ENCODE measurements around the gene WAC. TPM values are rescaled to one million over a fixed set of nuclear protein-coding genes. Genes with fewer than 3 reads are reported as not detected.
"Not testable (repeated sequence)": the region's sequence is repeated elsewhere in the genome, so short reads cannot be mapped to it uniquely, and the experiment has no call there.

The WAC gene
- 158 TPM for total RNA-seq
- polyA plus RNA-seq = 79.5 TPM

DNA sequence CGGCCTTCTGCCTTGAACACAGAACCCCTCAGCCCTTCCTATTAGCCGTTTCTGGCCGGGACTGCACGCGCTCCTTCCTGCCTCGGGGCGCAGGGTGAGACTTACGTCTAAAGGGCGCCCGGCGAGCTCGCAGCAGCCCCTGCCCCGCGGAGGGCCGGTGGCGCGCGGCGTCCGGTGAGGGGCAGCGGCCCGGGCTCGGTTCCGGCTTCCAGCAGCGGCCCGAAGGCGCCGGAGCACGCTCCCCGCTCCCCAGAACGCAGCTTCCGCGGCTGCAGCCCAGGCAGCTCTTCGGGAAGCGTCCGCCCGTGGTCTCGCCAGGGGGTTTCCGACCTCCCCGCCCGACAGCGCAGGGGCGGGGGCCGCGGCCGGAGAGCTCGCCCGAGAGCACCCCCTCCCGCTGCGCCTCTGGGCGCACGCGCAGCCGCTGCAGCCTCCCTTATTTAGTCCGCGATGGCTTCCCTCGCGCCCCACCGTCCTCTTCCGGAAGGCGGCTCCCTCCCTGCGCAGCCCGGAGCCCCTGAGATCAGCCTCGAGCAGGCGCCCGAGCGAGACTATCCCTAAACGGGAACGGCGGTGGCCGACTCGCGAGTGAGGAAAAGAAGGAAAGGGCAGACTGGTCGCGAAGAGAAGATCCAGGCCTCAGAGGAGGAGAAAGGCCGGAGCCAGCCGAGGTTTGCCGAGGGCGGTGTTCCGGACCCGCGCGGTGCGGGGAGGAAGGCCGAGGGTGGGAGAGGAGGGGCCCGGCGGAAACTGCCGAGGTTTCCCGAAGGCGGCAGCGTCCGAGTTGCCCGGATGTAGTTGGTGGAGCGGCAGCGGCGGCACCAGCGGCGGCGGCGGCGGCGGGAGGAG lies at the start of gene WAC:
WAC (plus strand) TSS at position 782 of the 849 bp plus-strand sequence. CDS start 462 bp downstream, outside the sequence.
- Histone ChIP-seq H3K36me3 (ENCODE audit: insufficient read depth) (no peaks in the 10 kb centered on the region), H3K4me3 (ENCODE audit: low read depth, low read length) (peak within 1 kb of the TSS; percentile 100), H3K4me1 (ENCODE audit: insufficient read depth) (no peaks in the 10 kb centered on the region), H3K27ac (ENCODE audit: low read depth) (peak within 1 kb of the TSS; percentile 98)
- peak; percentile 89 for DNase-seq (ENCODE audit: extremely low spot score)
- under 1% methylated on average over 102 of the region's 102 CpGs for WGBS

- no peaks in the 10 kb centered on the region for H3K36me3 ChIP-seq (ENCODE audit: insufficient read depth)
- H3K27ac ChIP-seq (ENCODE audit: low read depth) = no peak overlapping the region
- no peak for DNase-seq (ENCODE audit: extremely low spot score)
- H3K4me1 ChIP-seq (ENCODE audit: insufficient read depth) = no peaks in the 10 kb centered on the region
- 91% methylated on average over 6 of the region's 6 CpGs for WGBS
- H3K4me3 ChIP-seq (ENCODE audit: low read depth, low read length) = no peak overlapping the region
Observed at GRCh38 chr10:28489206-28489605, 43.7 kb upstream of the WAC start.

- not testable (repeated sequence) for H3K4me1 ChIP-seq (ENCODE audit: insufficient read depth); H3K4me3 ChIP-seq (ENCODE audit: low read depth, low read length); DNase-seq (ENCODE audit: extremely low spot score); H3K27ac ChIP-seq (ENCODE audit: low read depth); H3K36me3 ChIP-seq (ENCODE audit: insufficient read depth)
- WGBS = 81% methylated on average over 2 of the region's 2 CpGs
Observed at GRCh38 chr10:28490256-28490865, 42.6 kb upstream of the WAC start.

GRCh38 chr10:28492116-28492920 lies 40.6 kb upstream of the WAC start:
- H3K4me1 ChIP-seq (ENCODE audit: insufficient read depth) = no peaks in the 10 kb centered on the region
- no peaks in the 10 kb centered on the region for H3K36me3 ChIP-seq (ENCODE audit: insufficient read depth)
- no peak for DNase-seq (ENCODE audit: extremely low spot score)
- WGBS = 68% methylated on average over 12 of the region's 12 CpGs
- H3K4me3 ChIP-seq (ENCODE audit: low read depth, low read length) = no peak overlapping the region
- H3K27ac ChIP-seq (ENCODE audit: low read depth) = no peak overlapping the region

- WGBS = 90% methylated on average over 2 of the region's 2 CpGs
- H3K4me1 ChIP-seq (ENCODE audit: insufficient read depth) = no peaks in the 10 kb centered on the region
- no peak overlapping the region for H3K27ac ChIP-seq (ENCODE audit: low read depth)
- H3K4me3 ChIP-seq (ENCODE audit: low read depth, low read length) = no peak overlapping the region
- no peak for DNase-seq (ENCODE audit: extremely low spot score)
- H3K36me3 ChIP-seq (ENCODE audit: insufficient read depth) = no peaks in the 10 kb centered on the region
Observed at GRCh38 chr10:28494420-28494819, 38.5 kb upstream of the WAC start.

DNA sequence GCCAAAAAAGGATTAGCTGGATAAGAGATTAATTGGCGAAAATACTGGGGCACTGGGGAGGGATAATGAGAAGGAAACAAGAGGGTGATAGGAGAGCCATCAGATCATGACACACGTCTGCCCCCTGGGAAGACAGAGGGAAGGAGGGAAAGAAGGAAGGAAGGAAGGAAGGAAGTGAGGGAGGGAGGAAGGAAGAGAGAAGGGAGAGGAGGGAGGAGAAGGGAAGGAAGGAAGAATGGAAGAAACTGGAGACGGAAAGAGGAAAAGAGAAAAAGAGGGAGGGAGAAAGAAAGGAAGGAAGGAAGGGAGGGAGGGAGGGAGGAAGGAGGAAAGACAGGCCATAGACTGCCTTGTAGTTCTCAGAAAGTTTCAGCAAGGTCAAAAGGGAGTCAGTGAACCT lies 37.8 kb upstream of the WAC start:
- H3K27ac ChIP-seq (ENCODE audit: low read depth) = no peak overlapping the region
- 82% methylated on average over 3 of the region's 3 CpGs for WGBS

DNA sequence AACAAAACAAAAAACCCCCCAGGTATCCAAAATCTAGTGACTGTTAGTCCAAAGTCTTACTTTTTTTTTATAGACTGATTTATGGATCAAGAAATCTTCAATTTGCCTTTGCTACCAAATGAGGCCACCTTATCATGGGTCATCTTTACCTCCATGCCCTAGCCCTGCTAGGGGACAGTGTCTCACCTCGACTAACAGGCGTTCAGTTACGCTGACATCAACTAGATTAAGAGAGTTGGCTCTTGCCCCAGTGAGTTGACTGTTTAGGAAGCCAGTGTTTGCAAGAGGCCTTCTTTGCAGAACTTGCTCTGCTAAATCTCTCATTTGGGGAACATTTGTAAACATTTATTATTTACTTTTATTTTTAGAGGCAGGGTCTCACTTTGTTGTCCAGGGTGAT lies 36.9 kb upstream of the WAC start:
- Histone ChIP-seq H3K27ac (ENCODE audit: low read depth) (no peak overlapping the region), H3K4me1 (ENCODE audit: insufficient read depth) (no peaks in the 10 kb centered on the region), H3K36me3 (ENCODE audit: insufficient read depth) (no peaks in the 10 kb centered on the region), H3K4me3 (ENCODE audit: low read depth, low read length) (no peak overlapping the region)
- DNase-seq (ENCODE audit: extremely low spot score) = no peak
- 59% methylated on average over 3 of the region's 3 CpGs for WGBS

More for the DNA sequence above, 37.8 kb upstream of the WAC start:
- no peaks in the 10 kb centered on the region for H3K36me3 ChIP-seq (ENCODE audit: insufficient read depth)
- DNase-seq (ENCODE audit: extremely low spot score) = no peak
- no peaks in the 10 kb centered on the region for H3K4me1 ChIP-seq (ENCODE audit: insufficient read depth)
- H3K4me3 ChIP-seq (ENCODE audit: low read depth, low read length) = no peak overlapping the region

DNA sequence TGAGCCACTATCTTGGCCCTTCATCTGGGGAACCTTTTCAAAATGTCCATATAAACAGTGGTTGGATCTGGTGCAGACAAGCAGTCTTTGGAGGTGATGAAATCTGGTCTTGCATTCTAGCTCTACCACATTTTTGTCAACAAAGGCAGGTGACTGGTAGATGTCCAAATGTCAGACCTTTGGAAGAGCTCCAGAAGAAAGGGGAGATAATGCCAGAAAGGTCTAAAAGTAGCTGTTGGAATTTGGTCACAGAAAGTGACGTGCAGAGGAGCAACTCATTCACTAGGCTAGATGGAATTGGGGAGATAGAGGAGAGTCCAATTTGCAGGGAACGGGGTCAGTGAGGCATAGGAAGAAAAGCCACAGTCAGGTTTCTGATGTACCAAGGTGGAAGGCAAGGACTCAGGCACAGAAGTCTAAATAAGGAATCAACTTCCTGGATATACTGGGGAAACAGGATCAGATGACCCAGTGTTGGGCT lies 36.4 kb upstream of the WAC start:
- no peak overlapping the region for H3K4me3 ChIP-seq (ENCODE audit: low read depth, low read length)
- 60% methylated on average over 2 of the region's 2 CpGs for WGBS

GRCh38 chr10:28497313-28498126 lies 35.4 kb upstream of the WAC start:
- no peak overlapping the region for H3K4me3 ChIP-seq (ENCODE audit: low read depth, low read length)
- H3K36me3 ChIP-seq (ENCODE audit: insufficient read depth) = no peaks in the 10 kb centered on the region
- no peak overlapping the region for H3K27ac ChIP-seq (ENCODE audit: low read depth)
- 77% methylated on average over 3 of the region's 3 CpGs for WGBS
- no peak for DNase-seq (ENCODE audit: extremely low spot score)
- no peaks in the 10 kb centered on the region for H3K4me1 ChIP-seq (ENCODE audit: insufficient read depth)

More for the DNA sequence above, 36.4 kb upstream of the WAC start:
- Histone ChIP-seq H3K27ac (ENCODE audit: low read depth) (no peak overlapping the region), H3K4me1 (ENCODE audit: insufficient read depth) (no peaks in the 10 kb centered on the region), H3K36me3 (ENCODE audit: insufficient read depth) (no peaks in the 10 kb centered on the region)
- no peak for DNase-seq (ENCODE audit: extremely low spot score)

DNA sequence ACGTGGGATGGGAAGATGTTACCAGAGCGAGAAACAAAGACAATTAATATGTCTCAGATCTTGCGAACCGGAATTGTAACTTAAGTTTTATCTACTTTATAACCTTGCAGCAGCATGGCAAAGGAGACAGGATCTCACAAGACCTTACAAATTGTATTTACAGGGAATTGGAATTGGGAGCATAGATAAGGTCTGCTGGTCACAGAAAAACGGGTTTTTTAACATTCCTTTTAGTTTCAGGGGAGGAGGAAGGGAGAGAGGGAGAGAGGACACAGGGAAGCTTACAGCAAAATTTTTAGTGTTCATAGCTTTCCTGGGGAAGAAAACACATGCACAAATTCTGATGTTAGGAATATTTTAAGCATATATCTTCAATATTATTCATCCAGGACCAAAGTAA lies 32.7 kb upstream of the WAC start:
- not testable (repeated sequence) for H3K4me3 ChIP-seq (ENCODE audit: low read depth, low read length); DNase-seq (ENCODE audit: extremely low spot score); H3K4me1 ChIP-seq (ENCODE audit: insufficient read depth); H3K36me3 ChIP-seq (ENCODE audit: insufficient read depth); H3K27ac ChIP-seq (ENCODE audit: low read depth)
- 31% methylated on average over 5 of the region's 5 CpGs for WGBS

DNA sequence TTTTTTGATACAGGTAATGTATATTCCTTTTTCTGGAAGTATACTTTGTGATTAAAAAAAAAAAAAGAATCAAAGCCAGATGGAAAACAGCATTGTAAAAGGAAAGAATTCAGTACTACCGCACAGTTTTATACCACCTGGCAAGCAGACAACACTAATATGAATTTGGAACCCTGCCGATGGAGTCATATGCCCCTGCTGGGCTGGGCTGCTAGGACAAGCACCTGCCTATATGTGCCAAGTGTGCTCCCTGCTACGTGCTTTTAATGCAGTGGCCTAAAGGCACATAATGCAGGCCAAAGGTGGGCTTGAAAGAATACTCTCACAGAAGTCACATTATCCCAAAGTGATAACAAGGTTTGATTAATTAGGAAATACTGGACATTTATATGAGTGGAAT lies 29.8 kb upstream of the WAC start:
- no peaks in the 10 kb centered on the region for H3K4me1 ChIP-seq (ENCODE audit: insufficient read depth)
- 52% methylated on average over 3 of the region's 3 CpGs for whole genome bisulfite sequencing
- H3K27ac ChIP-seq (ENCODE audit: low read depth) = no peak overlapping the region
- DNase-seq (ENCODE audit: extremely low spot score) = no peak
- H3K4me3 ChIP-seq (ENCODE audit: low read depth, low read length) = no peak overlapping the region
- H3K36me3 ChIP-seq (ENCODE audit: insufficient read depth) = no peaks in the 10 kb centered on the region

DNA sequence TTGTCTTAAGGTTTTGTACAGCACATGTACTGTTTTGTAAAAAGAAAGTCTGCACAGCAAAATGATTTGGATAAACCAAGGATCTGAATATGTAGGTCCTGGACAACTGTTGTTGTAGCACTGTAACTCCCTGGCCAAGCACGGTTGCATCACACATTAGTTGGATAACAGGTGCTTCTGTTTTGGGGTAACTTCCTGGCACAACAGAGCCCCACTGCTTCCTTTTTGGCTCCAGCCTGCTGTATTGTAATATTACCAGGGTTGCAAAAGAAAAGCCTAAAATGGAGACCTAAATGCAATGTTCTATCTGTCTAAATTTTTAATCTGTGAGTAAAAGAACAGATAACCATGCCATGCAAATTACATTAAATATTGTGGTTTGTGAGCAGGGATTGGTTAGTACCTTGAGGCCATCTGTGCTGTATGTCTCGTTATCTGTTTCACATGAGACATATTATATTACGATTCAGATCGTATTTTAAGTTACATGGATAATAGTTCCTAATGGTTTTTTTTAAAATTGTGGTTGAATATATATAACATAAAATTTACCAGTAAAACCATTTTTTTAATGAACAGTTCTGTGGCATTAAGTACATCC lies 27.5 kb upstream of the WAC start:
- DNase-seq (ENCODE audit: extremely low spot score) = no peak
- H3K27ac ChIP-seq (ENCODE audit: low read depth) = no peak overlapping the region
- 83% methylated on average over 4 of the region's 4 CpGs for whole genome bisulfite sequencing
- H3K36me3 ChIP-seq (ENCODE audit: insufficient read depth) = no peaks in the 10 kb centered on the region
- no peak overlapping the region for H3K4me3 ChIP-seq (ENCODE audit: low read depth, low read length)
- no peaks in the 10 kb centered on the region for H3K4me1 ChIP-seq (ENCODE audit: insufficient read depth)
